MM.1S (cell line): ENCODE measurements around the gene MDM1.

ENCODE experiments used
- EZH2 ChIP-seq: fragments of 300-600 bp; sonication (generic); optimal IDR thresholded peaks from 2 replicates; pipeline ENCODE3; 2017; ENCODE audit warnings: low read depth, mild to moderate bottlenecking, antibody characterized with exemption, low read length, mixed read lengths
- EZH2phosphoT487 ChIP-seq: fragments of 300-600 bp; sonication (generic); IDR thresholded peaks from 2 replicates; pipeline ENCODE4 v1.6.1; 2018; ENCODE audit warnings: antibody characterized with exemption, low read length
- TF ChIP-seq, protein P1 (sequence below): fragments of 300-600 bp; sonication (generic); IDR thresholded peaks from 2 replicates; pipeline ENCODE4 v1.5.1; 2016; ENCODE audit warnings: antibody characterized with exemption, low read length, mixed read lengths

DNA sequence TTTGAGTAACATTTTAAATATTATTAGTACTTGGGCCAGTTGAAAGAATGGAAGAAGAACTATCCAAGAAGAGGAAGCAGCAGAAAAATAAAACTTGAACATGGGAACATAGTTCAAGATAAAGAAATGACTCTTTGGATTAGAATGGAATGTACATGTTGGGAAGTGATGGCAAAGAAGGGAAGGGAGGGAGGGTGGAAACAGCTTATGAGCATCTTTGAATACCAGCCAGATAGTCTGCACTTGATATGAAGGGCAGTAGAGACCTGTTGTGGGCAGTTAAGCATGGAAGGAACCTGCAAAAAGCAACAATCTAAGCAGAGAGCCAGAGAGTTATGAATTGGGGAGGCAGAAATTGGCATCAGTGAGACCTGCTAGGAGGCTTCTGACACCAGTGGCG lies 68.8 kb downstream of the MDM1 start:
- TF ChIP-seq EZH2phosphoT487 (no peak), EZH2 (no peak)
- TF ChIP-seq, protein P1, sequence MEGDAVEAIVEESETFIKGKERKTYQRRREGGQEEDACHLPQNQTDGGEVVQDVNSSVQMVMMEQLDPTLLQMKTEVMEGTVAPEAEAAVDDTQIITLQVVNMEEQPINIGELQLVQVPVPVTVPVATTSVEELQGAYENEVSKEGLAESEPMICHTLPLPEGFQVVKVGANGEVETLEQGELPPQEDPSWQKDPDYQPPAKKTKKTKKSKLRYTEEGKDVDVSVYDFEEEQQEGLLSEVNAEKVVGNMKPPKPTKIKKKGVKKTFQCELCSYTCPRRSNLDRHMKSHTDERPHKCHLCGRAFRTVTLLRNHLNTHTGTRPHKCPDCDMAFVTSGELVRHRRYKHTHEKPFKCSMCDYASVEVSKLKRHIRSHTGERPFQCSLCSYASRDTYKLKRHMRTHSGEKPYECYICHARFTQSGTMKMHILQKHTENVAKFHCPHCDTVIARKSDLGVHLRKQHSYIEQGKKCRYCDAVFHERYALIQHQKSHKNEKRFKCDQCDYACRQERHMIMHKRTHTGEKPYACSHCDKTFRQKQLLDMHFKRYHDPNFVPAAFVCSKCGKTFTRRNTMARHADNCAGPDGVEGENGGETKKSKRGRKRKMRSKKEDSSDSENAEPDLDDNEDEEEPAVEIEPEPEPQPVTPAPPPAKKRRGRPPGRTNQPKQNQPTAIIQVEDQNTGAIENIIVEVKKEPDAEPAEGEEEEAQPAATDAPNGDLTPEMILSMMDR: no peak
